A673 (cell line): ENCODE results near the gene GRB14. TPM values are rescaled to one million over a fixed set of nuclear protein-coding genes. Genes with fewer than 3 reads are reported as not detected.

Experiments
- BruUV-seq: library from RNA; stranded (reverse); fragments of 400-500 nt; replicated peaks from 2 replicates; lab custom pipeline; 2021; lab: Mats Ljungman, UMichigan
- CTCF ChIA-PET: fragments of 300-600 bp; sonication (Branson Sonifier 250); formaldehyde crosslinking; loops from one replicate; lab custom pipeline; 2022; ENCODE audit warnings: antibody characterized with exemption; lab: Charles Lee
- POLR2A ChIA-PET: fragments of 300-600 bp; sonication (Branson Sonifier 250); formaldehyde crosslinking; loops from one replicate; lab custom pipeline; 2022; ENCODE audit warnings: antibody characterized with exemption; ENCODE audit not compliant: low non-redundant PET; lab: Charles Lee
- DNase-seq: peaks from one replicate; pipeline ENCODE4 v3.0.0-alpha.2; 2015; ENCODE audit warnings: low spot score
- H3K27ac ChIP-seq: fragments of 200-600 bp; sonication (generic); 2 replicates; pipeline ENCODE4 v1.5.1; 2016; ENCODE audit warnings: mixed run types, low read depth, mild to moderate bottlenecking, mixed read lengths, antibody characterized with exemption, low read length; ENCODE audit not compliant: poor library complexity, severe bottlenecking
- H3K27me3 ChIP-seq: fragments of 200-600 bp; sonication (generic); replicated peaks from 2 replicates; pipeline ENCODE4 v1.6.1; 2017; ENCODE audit warnings: mixed run types, low read depth, mild to moderate bottlenecking, mixed read lengths, antibody characterized with exemption, low read length; ENCODE audit not compliant: insufficient read depth, poor library complexity
- H3K36me3 ChIP-seq: fragments of 200-600 bp; sonication (generic); 2 replicates; pipeline ENCODE4 v1.6.1; 2016; ENCODE audit warnings: mixed run types, mild to moderate bottlenecking, mixed read lengths, antibody characterized with exemption, low read length; ENCODE audit not compliant: insufficient read depth, poor library complexity, severe bottlenecking
- H3K4me1 ChIP-seq: fragments of 200-600 bp; sonication (generic); 2 replicates; pipeline ENCODE4 v1.6.1; 2017; ENCODE audit warnings: mixed run types, mild to moderate bottlenecking, mixed read lengths, antibody characterized with exemption, low read length; ENCODE audit not compliant: insufficient read depth, poor library complexity, severe bottlenecking
- H3K4me3 ChIP-seq: fragments of 200-600 bp; sonication (generic); 2 replicates; pipeline ENCODE4 v1.5.1; 2016; ENCODE audit warnings: low read depth, mixed run types, mild to moderate bottlenecking, mixed read lengths, low read length; ENCODE audit not compliant: poor library complexity, severe bottlenecking
- H3K9me3 ChIP-seq: fragments of 200-600 bp; sonication (generic); 2 replicates; pipeline ENCODE4 v1.6.1; 2016; ENCODE audit warnings: mixed run types, low read depth, mild to moderate bottlenecking, mixed read lengths, antibody characterized with exemption, low read length; ENCODE audit not compliant: poor library complexity, severe bottlenecking
- CTCF ChIP-seq: fragments of 300-800, 200-600 bp; sonication (generic); conservative IDR thresholded peaks from 2 replicates; pipeline ENCODE4 v1.5.1; 2017; ENCODE audit warnings: low read depth, mild to moderate bottlenecking, antibody characterized with exemption, low read length, moderate library complexity, mixed read lengths
- EZH2 ChIP-seq: fragments of 200-600 bp; sonication (generic); IDR thresholded peaks from 2 replicates; pipeline ENCODE4 v1.6.1; 2017; ENCODE audit warnings: borderline replicate concordance, low read depth, mild to moderate bottlenecking, mixed read lengths, antibody characterized with exemption, low read length; ENCODE audit not compliant: poor library complexity, severe bottlenecking
- intact Hi-C: fragments of 100-400 bp; cut with micrococcal nuclease; formaldehyde crosslinking; loops from one replicate; pipeline ENCODE4 v1.10.0; 2022; ENCODE audit not compliant: unreplicated experiment
- total RNA-seq: library from RNA; stranded (reverse); gene quantifications from 2 replicates; pipeline ENCODE4 v1.2.3, GENCODE V29; 2021

Gene GRB14
- total RNA-seq, 1 experiment from 2014 or later, result 0.73 TPM

GRCh38 chr2:164664070-164664469 is 42.8 kb upstream of the GRB14 start:
- Histone ChIP-seq H3K36me3 (no peaks in the 10 kb centered on the region), H3K4me3 (no peak overlapping the region), H3K27ac (no peak overlapping the region), H3K27me3 (no peaks in the 10 kb centered on the region), H3K4me1 (peaks cover 4% of the 10 kb centered on the region), H3K9me3 (no peaks in the 10 kb centered on the region)
- BruUV-seq, result no TSS peak
- CTCF ChIA-PET, result no interaction called here
- no peak for DNase-seq
- no peak for TF ChIP-seq CTCF
- no peak for TF ChIP-seq EZH2
- POLR2A ChIA-PET, result no interaction called here
- intact Hi-C loops, result no loop called here

GRCh38 chr2:164662868-164663631 is 41.8 kb upstream of the GRB14 start:
- no peak for TF ChIP-seq EZH2
- TF ChIP-seq CTCF, result no peak
- BruUV-seq, result no TSS peak
- ChIA-PET CTCF (no interaction called here), POLR2A (no interaction called here)
- Histone ChIP-seq H3K9me3 (no peaks in the 10 kb centered on the region), H3K4me1 (peaks cover 4% of the 10 kb centered on the region), H3K27ac (no peak overlapping the region), H3K4me3 (no peak overlapping the region), H3K27me3 (no peaks in the 10 kb centered on the region), H3K36me3 (no peaks in the 10 kb centered on the region)
- intact Hi-C loops, result no loop called here
- DNase-seq, result no peak

- BruUV-seq, result no TSS peak
- Histone ChIP-seq H3K27me3 (no peaks in the 10 kb centered on the region), H3K4me1 (peaks cover 4% of the 10 kb centered on the region), H3K9me3 (no peaks in the 10 kb centered on the region), H3K4me3 (no peak overlapping the region), H3K36me3 (no peaks in the 10 kb centered on the region), H3K27ac (no peak overlapping the region)
- TF ChIP-seq EZH2, result no peak
- no peak for TF ChIP-seq CTCF
- intact Hi-C loops, result no loop called here
- DNase-seq, result no peak
- CTCF ChIA-PET, result no interaction called here
- POLR2A ChIA-PET, result no interaction called here
Measured at GRCh38 chr2:164662066-164662465, 40.8 kb upstream of the GRB14 start.
